HT-29 (cell line): ENCODE results near the gene PDYN. TPM values are rescaled to one million over a fixed set of nuclear protein-coding genes. Genes with fewer than 3 reads are reported as not detected.

Experiments used
- DNase-seq: peaks from one replicate; pipeline ENCODE4 v3.0.0-alpha.2; 2015; ENCODE audit warnings: low spot score
- total RNA-seq: library from RNA; depleted of rRNA; stranded (reverse); fragments of >200 nt; shearing (Covaris generic); gene quantifications from 2 replicates; pipeline ENCODE4 v1.2.3, GENCODE V29; 2014

The PDYN gene
- total RNA-seq, 1 experiment from 2014 or later, result not detected

GRCh38 chr20:1951436-1952115, 42.3 kb downstream of the PDYN start:
- DNase-seq, result no peak

DNA sequence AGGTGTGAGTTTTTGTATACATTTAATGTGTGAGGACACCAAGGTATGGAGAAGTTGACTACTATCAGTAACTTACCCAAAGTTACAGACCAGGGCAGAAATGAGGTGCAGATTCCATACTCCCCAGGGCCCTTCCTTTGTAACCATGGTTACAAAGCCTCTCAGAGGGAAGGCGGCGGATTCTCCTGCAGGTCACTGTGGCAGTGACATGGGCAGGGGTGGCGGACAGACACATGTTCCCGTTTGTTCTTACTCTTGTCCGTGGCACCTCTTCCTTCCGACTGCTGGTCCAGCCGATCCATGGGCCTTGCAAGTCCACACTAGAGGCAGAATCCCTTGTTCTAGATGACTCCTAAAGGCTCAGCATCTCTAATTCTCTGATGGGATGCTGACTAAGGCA, 43.0 kb downstream of the PDYN start:
- no peak for DNase-seq

DNA sequence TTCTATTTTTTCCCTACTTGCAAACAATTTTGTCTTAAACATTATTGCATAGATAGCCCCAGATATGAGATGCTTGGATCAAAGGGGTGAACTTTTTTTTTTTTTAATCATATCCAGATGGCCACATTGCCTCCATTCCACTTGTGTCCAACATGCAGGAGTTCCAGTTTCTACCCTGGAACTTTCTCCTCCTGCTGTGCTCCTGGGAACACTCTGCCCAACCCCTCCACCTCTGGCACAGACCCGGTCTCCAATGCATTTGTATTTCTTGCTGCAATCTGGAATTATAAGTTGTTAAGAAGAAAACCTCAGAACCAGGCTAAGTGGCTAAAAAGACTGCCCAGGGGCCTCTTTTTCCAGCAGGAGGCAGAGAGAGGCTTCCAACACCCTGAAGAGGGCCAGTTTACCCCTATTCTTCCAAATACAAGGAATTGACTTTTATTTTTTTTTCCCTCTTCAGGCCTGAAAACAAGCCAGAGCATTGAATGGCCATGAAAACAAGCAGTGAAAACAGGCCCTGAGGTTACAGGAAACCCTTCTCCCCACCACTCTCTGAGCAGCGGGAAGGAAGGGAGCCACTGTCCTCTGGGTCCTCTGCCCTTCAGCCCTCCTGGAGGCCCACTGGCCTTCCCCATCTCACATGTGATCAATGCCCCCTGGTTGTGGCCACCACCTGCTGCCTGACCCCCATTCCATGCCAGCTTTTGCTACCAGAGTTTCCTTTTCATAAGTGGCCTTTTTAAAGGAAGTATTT, 44.3 kb downstream of the PDYN start:
- no peak for DNase-seq

DNA sequence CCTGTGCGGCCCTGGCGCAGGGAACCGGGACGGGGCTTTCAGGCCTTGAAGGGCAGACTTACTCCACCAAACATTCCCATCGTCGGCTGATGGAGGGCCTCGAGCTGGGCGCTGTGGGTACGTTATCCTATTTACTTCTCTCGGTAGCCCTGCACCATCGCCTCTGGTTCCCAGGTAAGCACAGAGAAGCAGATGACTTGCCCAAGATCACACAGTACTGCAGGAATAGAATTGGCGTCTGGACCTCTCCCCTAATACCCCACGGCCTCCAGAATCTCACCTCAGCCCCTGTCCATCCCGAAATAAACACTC, 46.4 kb downstream of the PDYN start:
- no peak for DNase-seq

DNA sequence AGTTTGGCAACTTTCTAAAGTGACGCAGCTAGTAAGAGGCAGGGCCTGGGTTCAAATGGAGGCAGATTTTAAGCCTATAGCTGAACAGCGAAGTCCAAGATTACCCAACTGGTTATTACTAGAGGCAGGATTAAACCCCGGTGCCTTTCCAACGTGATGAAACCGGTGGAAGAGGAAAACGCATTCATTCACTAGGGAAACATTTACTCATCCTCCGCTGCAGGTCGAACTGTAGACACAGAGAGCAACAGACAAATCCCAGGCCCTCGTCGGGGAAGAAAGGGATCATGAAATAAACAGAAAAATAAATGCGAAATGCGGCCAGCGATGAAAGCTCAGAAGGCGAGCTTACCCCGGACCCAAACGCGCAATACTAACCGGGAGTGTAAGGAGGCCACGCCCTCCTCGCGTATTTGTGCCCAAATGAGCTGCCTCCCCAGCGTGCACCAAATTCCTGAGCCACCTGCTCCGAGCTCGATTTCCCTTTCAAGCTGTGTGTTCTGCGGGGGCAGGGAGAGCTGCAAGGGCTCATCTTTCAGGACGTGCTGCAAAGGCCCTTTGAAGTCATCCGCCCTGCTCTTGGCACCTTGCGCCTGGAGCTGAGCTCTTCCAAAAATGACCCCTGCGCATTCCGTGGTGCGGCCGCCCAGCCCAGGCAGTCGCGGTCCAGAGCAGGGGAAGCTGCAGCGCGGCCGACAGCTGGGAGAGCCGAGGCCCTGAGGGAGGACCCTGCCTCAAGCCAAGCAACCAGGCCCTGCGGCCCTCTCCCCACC, 46.9 kb downstream of the PDYN start:
- no peak for DNase-seq

GRCh38 chr20:1946442-1946761, 47.5 kb downstream of the PDYN start:
- DNase-seq, result no peak

- DNase-seq, result no peak
These were observed 48.2 kb downstream of the PDYN start for GRCh38 chr20:1945660-1946059.

GRCh38 chr20:1945134-1945618, 48.7 kb downstream of the PDYN start:
- DNase-seq, result no peak

GRCh38 chr20:1944345-1945091, 49.3 kb downstream of the PDYN start:
- DNase-seq, result no peak

DNA sequence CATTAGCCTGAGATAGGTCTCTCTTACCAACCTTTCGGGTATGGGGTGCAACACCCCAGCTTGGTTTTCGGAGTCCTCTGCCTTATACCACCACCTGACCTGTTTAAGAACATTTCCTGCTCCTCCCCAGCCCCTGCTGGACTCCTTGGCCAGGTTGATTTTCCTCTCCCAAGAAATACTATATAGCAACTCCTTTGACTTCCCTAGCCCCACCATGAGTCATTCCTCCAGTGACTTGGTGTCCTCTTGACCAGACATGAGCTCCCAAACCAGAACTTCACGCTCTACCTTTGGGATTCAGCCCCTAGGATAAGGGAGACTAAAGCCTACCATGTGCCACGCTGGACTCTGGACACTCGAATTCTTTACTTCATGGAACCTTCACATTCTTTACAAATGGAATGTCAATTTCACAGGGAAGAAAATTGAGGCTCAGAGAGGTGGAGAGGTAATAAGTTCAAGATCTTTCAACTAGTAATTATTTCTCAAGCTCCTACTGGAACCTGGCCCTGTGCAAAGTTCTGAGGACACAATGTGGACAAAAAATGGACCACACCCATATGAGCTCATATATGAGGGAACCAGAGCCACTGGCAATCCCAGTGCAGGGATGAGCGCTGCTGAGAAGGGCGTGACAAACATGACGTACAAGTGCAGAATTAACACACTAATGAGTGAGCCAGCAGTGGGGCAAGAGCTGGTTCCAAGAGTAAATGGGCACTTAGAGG, 50.4 kb downstream of the PDYN start:
- no peak for DNase-seq

DNA sequence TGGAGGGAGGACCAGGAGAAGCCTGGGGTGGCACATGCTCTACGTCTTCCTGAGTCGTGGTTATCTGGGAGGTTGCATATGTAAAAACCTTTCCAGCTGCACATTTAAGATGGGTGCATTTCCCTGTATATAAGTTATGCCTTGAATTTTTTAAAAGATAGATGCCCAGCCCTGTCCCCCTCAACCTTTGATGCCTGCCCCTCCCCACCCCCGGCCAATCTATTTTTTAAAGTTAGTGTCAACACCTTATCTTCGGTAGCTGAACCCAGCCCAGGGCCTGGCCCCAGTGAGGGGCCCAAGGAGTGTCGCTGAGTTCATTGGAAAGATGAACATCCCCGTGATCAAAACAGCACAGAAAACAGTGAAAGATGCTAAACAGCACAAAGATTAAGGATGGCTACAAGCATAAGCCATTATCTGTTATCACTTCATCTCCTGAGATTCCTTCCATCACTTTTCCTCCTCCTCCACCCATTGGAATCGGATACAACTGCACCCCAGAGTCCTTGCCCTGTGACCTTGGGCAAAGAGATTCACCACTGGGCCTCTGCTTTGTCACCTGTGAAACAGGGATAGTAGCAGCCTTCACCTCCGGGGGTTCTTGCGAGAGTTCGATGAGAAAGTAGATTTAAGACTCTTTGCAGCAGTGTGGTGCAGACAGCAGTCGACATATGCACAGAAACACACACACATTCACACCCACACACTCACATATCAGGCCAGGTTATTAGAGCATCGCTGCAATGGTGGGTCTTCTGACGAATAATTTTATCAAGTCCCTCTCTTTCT, 51.2 kb downstream of the PDYN start:
- no peak for DNase-seq

GRCh38 chr20:1942061-1942460, 51.8 kb downstream of the PDYN start:
- DNase-seq, result no peak

DNA sequence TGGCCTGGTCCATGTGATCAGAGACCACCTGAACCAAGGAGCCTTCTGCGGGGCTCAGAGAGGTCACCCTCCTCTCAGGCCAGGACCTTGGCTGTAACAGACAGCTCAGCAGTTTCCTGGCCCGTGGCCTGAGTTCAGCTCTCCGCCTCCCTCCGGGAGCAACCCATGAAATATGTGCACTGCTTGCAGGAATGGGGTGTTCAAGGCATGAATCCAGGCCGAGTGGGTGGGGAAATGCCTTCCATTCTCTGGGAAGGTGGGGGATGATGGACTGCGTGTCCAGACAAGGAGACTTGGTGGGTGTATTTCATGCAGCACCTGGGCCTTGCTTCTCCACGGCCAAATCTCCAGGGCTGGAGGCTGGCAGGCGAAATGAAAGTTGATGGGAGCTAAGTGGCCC, 52.6 kb downstream of the PDYN start:
- no peak for DNase-seq

GRCh38 chr20:1940581-1940980, 53.3 kb downstream of the PDYN start:
- no peak for DNase-seq

- no peak for DNase-seq
These were observed 54.6 kb downstream of the PDYN start for GRCh38 chr20:1939270-1939595.

- no peak for DNase-seq
These were observed 55.2 kb downstream of the PDYN start for GRCh38 chr20:1938464-1939269.

GRCh38 chr20:1937316-1937976, 56.4 kb downstream of the PDYN start:
- no peak for DNase-seq

GRCh38 chr20:1935696-1936366, 58.0 kb downstream of the PDYN start:
- DNase-seq, result no peak
